GM12872 (cell line): ENCODE measurements around the gene DNAJC15.

Experiments
- TF ChIP-seq, protein P1 (sequence below): IDR thresholded peaks from 3 replicates; pipeline ENCODE4 v1.5.1; 2011; ENCODE audit warnings: low read depth, mild to moderate bottlenecking, low read length, moderate library complexity; ENCODE audit not compliant: insufficient read depth

The DNAJC15 gene

GRCh38 chr13:43039966-43040365 lies 16.6 kb downstream of the DNAJC15 start:
- TF ChIP-seq, protein P1, sequence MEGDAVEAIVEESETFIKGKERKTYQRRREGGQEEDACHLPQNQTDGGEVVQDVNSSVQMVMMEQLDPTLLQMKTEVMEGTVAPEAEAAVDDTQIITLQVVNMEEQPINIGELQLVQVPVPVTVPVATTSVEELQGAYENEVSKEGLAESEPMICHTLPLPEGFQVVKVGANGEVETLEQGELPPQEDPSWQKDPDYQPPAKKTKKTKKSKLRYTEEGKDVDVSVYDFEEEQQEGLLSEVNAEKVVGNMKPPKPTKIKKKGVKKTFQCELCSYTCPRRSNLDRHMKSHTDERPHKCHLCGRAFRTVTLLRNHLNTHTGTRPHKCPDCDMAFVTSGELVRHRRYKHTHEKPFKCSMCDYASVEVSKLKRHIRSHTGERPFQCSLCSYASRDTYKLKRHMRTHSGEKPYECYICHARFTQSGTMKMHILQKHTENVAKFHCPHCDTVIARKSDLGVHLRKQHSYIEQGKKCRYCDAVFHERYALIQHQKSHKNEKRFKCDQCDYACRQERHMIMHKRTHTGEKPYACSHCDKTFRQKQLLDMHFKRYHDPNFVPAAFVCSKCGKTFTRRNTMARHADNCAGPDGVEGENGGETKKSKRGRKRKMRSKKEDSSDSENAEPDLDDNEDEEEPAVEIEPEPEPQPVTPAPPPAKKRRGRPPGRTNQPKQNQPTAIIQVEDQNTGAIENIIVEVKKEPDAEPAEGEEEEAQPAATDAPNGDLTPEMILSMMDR, result no peak

GRCh38 chr13:43041369-43041921 lies 18.1 kb downstream of the DNAJC15 start:
- TF ChIP-seq, protein P1, result no peak

- TF ChIP-seq, protein P1, result no peak
Measured at GRCh38 chr13:43042410-43042921, 19.1 kb downstream of the DNAJC15 start.

GRCh38 chr13:43044720-43045301 lies 21.4 kb downstream of the DNAJC15 start:
- TF ChIP-seq, protein P1, result no peak

DNA sequence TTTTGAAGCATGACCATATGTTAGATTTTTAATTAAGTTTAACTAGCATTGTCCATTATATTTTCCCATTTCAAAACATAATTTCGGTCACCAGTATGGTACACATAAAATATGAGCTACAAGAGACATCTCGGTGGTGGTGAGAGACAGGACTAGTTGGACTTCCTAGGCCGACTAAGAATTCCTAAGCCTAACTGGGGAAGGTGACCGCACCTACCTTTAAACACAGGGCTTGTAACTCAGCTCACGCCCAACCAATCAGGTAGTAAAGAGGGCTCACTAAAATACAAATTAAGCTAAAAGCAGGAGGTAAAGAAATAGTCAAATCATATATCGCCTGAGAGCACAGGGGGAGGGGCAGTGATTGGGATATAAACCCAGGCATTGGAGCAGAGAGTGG lies 22.9 kb downstream of the DNAJC15 start:
- TF ChIP-seq, protein P1, result no peak

- TF ChIP-seq, protein P1, result no peak
Measured at GRCh38 chr13:43054803-43055802, 31.7 kb downstream of the DNAJC15 start.

- TF ChIP-seq, protein P1, result no peak
Measured at GRCh38 chr13:43057653-43058317, 34.4 kb downstream of the DNAJC15 start.
